SK-N-SH treated with all-trans-retinoic acid at 6 μM for 48 hours (cell line): ENCODE measurements around the gene CDC42EP3.

Experiments used
- GLIS3 ChIP-seq: fragments of 250-450 bp; sonication (Bioruptor Pico); IDR thresholded peaks from 2 replicates; pipeline ENCODE4 v1.5.0; 2020; ENCODE audit warnings: mild to moderate bottlenecking, moderate library complexity
- ZNF70 ChIP-seq: fragments of 450-650 bp; formaldehyde crosslinking; IDR thresholded peaks from 2 replicates; pipeline ENCODE4 v1.5.0; 2020; ENCODE audit warnings: mild to moderate bottlenecking, moderate library complexity
- ZNF8 ChIP-seq: fragments of 450-650 bp; formaldehyde crosslinking; IDR thresholded peaks from 2 replicates; pipeline ENCODE4 v1.5.0; 2020; ENCODE audit warnings: mild to moderate bottlenecking, moderate library complexity
- TF ChIP-seq, protein P1 (sequence below): fragments of 250-450 bp; sonication (Bioruptor Pico); IDR thresholded peaks from 2 replicates; pipeline ENCODE4 v1.8.0; 2020; ENCODE audit warnings: mild to moderate bottlenecking, moderate library complexity, borderline replicate concordance

DNA sequence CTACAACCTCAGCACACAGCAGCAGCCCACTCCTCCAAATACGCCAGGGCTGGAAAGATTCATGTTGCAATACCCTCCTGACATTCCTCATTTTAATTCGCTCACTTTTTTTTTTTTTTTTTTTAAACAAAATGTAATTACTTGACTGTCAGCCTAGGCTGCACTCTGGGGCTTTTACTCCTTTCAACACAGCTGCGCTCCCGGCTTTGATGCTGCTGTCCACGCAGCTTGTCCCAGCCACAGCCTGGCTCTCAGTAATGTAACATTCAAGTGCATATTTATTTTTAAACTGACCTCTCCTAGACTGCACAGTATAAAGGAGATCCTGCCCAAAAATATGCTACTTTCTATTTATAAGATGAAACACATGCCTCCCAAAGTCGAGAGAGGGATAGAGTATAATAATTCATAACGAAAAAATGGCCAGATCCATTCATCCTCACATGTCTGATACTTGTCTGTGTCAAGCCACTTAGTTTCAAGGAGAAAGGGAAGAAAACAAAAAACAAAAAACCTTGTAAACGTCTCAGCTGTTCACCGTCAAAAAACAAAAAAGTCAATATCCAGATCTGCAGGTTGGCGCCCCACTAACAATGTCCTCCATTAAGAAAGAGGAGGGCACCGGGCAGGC, 949 bp downstream of the CDC42EP3 start:
- no peak for TF ChIP-seq GLIS3 (CRISPR knock-in tag)
- TF ChIP-seq, protein P1, sequence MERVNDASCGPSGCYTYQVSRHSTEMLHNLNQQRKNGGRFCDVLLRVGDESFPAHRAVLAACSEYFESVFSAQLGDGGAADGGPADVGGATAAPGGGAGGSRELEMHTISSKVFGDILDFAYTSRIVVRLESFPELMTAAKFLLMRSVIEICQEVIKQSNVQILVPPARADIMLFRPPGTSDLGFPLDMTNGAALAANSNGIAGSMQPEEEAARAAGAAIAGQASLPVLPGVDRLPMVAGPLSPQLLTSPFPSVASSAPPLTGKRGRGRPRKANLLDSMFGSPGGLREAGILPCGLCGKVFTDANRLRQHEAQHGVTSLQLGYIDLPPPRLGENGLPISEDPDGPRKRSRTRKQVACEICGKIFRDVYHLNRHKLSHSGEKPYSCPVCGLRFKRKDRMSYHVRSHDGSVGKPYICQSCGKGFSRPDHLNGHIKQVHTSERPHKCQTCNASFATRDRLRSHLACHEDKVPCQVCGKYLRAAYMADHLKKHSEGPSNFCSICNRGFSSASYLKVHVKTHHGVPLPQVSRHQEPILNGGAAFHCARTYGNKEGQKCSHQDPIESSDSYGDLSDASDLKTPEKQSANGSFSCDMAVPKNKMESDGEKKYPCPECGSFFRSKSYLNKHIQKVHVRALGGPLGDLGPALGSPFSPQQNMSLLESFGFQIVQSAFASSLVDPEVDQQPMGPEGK (CRISPR knock-in tag): no peak
- TF ChIP-seq ZNF8 (CRISPR knock-in tag): no peak
- no peak for TF ChIP-seq ZNF70 (CRISPR knock-in tag)
